Measurements from ENCODE around the gene GAK. TPM values are rescaled to one million over a fixed set of nuclear protein-coding genes. Genes with fewer than 3 reads are reported as not detected.

GAK gene
- total RNA-seq, 1 donor, result 44.0 TPM

- no peak for DNase-seq (ENCODE audit: low read depth)
- no peak overlapping the region for H3K4me3 ChIP-seq (ENCODE audit: low read depth, low read length)
- TF ChIP-seq CTCF (IDR thresholded peaks at IDR 0.05; ENCODE audit: insufficient read depth, low read depth, low read length), result no peak
Measured at GRCh38 chr4:865572-865971, 66.5 kb downstream of the GAK start.

- TF ChIP-seq CTCF (IDR thresholded peaks at IDR 0.05; ENCODE audit: insufficient read depth, low read depth, low read length), result no peak
- no peak overlapping the region for H3K4me3 ChIP-seq (ENCODE audit: low read depth, low read length)
- no peak for DNase-seq (ENCODE audit: low read depth)
Measured at GRCh38 chr4:865121-865465, 67.0 kb downstream of the GAK start.

- DNase-seq (ENCODE audit: low read depth), result no peak
- no peak overlapping the region for H3K4me3 ChIP-seq (ENCODE audit: low read depth, low read length)
- no peak for TF ChIP-seq CTCF (IDR thresholded peaks at IDR 0.05; ENCODE audit: insufficient read depth, low read depth, low read length)
Measured at GRCh38 chr4:864456-865120, 67.5 kb downstream of the GAK start.

GRCh38 chr4:860561-860960, 71.6 kb downstream of the GAK start:
- H3K4me3 ChIP-seq (ENCODE audit: low read depth, low read length), result no peak overlapping the region
- no peak for TF ChIP-seq CTCF (IDR thresholded peaks at IDR 0.05; ENCODE audit: insufficient read depth, low read depth, low read length)
- no peak for DNase-seq (ENCODE audit: low read depth)

GRCh38 chr4:859496-859895, 72.6 kb downstream of the GAK start:
- DNase-seq (ENCODE audit: low read depth), result no peak
- no peak for TF ChIP-seq CTCF (IDR thresholded peaks at IDR 0.05; ENCODE audit: insufficient read depth, low read depth, low read length)
- H3K4me3 ChIP-seq (ENCODE audit: low read depth, low read length), result no peak overlapping the region

GRCh38 chr4:858831-859451, 73.2 kb downstream of the GAK start:
- H3K4me3 ChIP-seq (ENCODE audit: low read depth, low read length), result no peak overlapping the region
- DNase-seq (ENCODE audit: low read depth), result no peak
- no peak for TF ChIP-seq CTCF (IDR thresholded peaks at IDR 0.05; ENCODE audit: insufficient read depth, low read depth, low read length)

- no peak for DNase-seq (ENCODE audit: low read depth)
- no peak for TF ChIP-seq CTCF (IDR thresholded peaks at IDR 0.05; ENCODE audit: insufficient read depth, low read depth, low read length)
- no peak overlapping the region for H3K4me3 ChIP-seq (ENCODE audit: low read depth, low read length)
Measured at GRCh38 chr4:858041-858481, 74.1 kb downstream of the GAK start.

Data from fibroblast of villous mesenchyme (primary cell).